Stimulated activated CD8-positive, alpha-beta memory T cell treated with anti-CD3 and anti-CD28 coated beads, Interleukin-15, amount 100 ng/mL, for 1 hour (primary cell): ENCODE data around the gene ANO7.

Experiments used
- DNase-seq: peaks from one replicate; pipeline ENCODE4 v3.0.0-alpha.2; 2020; ENCODE audit warnings: low read depth

Gene ANO7

DNA sequence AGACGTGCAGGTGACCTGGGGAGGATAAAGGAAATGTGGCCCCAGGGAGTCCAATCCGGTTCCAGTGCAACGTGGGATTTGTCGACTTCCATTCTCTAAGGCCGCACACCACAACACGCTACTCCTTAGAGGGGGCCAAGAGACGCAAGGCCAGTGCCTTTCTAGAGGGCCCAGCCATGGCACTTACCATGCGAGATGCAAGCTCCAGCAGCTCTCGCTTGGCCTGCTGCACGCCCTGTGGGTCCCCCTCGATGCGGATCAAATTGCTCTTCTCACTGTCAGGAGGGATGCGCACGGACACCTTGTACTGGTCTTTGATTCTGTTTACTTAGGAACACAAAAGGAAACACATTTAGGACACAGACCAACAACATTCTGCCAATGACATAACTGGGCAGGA lies 61.2 kb downstream of the ANO7 start:
- no peak for DNase-seq

DNA sequence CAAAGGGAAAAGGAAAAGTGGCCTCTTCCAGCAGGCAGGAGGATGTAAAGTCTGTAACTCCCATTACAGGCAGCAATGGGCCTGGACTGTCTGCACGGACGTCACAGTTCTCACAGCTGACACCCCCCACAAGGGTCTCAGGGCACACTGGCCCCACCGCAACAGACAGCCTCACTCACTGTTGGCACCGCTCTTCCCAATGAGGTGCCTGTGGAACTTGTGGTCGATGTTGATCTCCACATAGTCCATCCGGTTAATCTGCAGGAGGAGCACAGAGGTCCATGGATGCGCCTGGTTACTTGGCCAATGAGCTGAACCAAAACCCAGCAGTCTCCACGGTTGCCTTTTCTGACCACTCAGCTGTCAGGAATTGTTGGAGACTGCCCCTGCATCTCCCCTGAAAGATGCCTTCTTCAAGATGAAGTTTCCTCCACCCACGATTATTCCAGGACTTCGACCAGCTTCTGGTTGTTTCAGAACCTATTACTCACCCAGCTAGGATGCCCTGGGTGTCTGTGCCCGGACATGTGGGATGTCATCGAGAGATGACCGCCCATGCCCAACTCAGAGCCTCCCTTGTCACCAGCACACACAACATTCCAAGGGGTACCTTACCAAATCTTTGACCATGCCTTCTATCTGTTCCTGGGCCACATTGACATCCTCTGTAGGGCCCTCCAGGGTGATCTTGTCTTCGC lies 64.5 kb downstream of the ANO7 start:
- no peak for DNase-seq

GRCh38 chr2:241254904-241255351 lies 66.5 kb downstream of the ANO7 start:
- no peak for DNase-seq

- no peak for DNase-seq
Observed at GRCh38 chr2:241255542-241256167, 67.2 kb downstream of the ANO7 start.

DNA sequence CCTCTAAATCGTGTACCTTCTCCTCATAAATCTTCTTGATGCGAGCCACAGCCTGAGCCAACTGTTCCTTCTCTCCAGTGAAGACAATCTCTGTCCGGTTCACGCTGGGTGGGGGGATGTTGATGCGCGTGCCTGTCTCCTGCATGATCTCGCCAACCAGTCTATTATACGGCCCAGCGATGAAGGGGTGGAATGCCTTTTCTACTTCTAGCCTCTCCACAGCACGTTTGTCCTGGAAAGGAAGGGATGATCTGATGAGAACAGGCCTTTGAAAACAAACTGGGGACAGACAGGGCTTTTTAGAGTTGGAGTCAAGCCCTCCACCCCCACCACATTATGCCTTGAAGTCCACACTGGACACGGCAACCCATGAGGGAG lies 67.7 kb downstream of the ANO7 start:
- no peak for DNase-seq

DNA sequence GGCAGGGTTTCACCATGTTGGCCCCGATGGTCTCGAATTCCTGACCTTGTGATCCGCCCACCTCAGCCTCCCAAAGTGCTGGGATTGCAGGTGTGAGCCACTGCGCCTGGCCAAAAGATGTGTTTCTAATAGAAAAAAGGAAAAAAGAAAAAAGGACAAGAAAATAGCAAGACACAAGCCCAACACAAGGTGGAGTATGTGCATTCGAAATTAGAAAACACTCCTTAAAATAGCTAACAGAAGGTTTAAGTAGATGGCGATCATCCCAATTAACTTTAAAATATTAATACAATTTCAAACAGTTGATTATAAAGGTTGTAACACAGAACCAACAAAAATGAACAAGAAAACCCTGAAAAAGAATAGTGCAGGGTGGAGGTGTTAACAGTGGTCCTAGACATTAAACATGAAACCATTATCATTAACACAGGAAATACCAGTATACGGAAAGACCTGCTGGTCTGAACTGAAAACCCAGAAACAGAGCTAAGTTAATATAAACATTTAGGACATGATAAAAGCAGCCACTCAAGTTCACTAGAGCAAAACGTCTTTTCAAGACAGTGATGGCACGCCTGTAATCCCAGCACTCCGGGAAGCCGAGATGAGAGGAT lies 69.0 kb downstream of the ANO7 start:
- no peak for DNase-seq

GRCh38 chr2:241258505-241259280 lies 70.2 kb downstream of the ANO7 start:
- no peak for DNase-seq

DNA sequence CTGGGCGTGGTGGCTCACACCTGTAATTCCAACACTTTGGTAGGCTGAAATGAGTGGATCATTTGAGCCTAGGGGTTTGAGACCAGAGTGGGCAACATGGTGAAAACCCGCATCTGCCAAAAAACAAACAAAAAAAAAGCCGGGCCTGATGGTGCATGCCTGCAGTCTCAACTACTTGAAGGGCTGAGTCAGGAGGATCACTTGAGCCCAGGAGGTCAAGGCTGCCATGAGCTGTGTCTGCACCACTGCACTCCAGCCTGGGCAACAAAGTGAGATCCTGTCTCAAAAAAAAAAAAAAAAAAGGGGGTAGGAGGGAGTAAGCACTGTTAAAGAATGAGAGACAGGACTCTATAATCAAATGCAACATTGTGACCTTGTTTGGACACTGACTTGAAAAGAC lies 72.4 kb downstream of the ANO7 start:
- no peak for DNase-seq

DNA sequence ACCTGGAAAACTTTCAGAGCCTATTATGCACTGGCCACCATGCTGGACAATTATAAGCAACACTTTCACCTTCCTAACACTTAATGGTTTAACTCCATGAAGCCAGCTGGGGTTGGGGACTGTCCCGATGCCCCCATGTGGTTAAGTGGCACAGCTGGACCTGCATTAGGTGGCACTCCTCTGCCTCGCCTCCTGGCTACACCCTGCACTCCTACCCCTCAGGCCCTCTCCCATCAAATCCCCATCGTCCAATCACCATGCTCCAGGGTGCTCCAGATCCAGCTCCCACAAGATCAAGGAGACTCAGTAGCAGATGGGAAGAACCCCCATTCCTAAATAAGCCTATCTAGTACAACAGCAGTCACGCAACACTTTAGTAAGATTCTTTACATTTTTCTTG lies 73.2 kb downstream of the ANO7 start:
- no peak for DNase-seq

- no peak for DNase-seq
Observed at GRCh38 chr2:241263061-241263460, 74.6 kb downstream of the ANO7 start.

DNA sequence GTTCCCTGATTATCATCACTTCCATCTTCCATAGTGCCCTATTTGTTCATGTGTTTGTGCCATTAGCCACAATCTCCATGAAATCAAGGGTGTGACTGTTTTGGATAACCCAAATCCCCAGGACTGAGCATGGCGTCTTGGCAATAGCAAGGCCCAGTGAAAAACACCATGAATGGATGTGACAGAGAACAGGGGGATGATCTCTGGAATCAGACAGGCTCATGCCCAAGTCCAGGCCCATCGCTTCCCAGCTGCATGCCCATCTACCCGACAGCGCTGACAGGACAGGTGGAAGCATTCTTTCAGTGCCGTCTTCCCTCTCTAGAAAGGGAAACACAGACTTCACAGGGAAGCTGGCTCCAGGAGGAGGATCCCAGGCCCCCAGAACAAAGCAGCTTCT lies 77.0 kb downstream of the ANO7 start:
- DNase-seq = no peak

GRCh38 chr2:241267249-241268067 lies 79.0 kb downstream of the ANO7 start:
- DNase-seq = no peak

DNA sequence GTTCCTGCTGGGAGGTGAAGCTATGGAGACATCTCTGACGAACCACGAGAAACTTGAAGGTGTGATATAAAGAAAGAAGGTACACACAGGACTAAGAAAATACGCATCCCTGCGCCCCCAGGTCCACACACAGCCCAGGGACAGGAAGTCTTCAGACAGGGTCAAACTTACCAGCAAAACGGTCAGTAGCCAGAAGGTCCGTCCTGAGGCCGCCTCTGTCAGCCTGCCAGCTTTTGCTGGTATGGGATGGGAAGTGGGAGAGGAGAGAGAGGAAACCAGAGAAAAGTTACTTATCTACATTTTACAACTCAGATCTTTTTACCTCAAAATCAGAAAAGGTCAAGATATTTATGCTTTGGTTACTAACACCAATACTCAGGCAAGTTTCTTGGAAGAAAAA lies 79.8 kb downstream of the ANO7 start:
- DNase-seq = no peak

DNA sequence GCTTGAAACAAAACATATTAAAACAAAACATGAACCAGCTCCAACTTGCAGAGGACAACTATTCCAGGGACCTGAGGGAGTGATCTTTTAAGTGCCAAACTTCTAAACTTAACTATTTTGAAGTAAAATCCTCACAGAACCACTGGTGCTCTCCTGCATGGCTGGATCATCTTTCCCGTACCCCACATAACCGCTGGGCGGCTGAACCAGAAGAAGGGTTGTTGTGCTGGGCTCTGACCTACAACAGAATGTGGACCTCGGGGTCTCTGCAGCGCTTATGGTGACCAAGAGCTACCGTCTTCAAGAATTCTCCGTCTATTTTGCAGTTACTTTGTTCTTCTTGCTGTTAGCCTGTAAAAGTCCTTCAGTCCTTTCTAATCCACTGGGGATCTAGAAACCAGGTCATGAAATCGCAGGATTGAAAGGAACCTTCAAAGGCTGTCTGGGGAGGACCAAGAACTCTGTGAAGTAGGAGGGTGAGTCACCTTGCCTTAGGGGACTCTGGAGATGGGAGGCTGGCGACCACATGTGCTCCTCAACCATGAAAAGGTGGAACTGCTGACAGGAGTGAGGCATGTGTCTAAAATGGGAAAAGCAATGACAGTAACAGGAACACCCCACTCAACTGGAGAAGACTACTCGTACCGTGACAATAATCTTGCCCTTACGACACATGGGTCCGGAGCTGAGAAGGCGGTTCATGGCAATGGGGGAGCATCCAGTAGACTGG lies 80.4 kb downstream of the ANO7 start:
- DNase-seq = no peak

- DNase-seq = no peak
Observed at GRCh38 chr2:241269707-241270520, 81.4 kb downstream of the ANO7 start.

DNA sequence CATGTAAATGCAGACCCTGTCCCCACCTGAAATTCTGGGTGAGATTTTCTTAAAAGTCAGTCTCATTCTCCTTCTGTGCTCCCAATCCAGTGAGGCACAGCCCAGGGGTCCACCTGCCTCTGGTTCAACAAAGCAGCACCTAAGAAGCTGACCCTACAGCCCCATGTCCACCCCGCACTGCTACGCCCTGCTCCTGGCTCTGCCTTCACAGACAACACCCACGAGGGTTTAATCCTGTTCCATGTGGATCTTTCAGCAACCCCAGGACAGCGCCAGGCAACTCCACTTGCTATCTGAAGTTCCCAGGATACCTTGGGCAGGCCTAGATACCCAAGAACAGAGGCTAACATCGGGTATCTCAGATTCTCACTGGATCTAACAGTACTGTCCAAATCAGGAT lies 82.1 kb downstream of the ANO7 start:
- no peak for DNase-seq

- peak; percentile 27 for DNase-seq
Observed at GRCh38 chr2:241271706-241272302, 83.3 kb downstream of the ANO7 start.

GRCh38 chr2:241272303-241273209 lies 84.1 kb downstream of the ANO7 start:
- no peak for DNase-seq
